Activated T-helper 17 cell treated with anti-CD3 and anti-CD28 coated beads, Interleukin-2, amount 50 U/mL, for 72 hours (primary cell): ENCODE measurements around the gene RHO. TPM values are rescaled to one million over a fixed set of nuclear protein-coding genes. Genes with fewer than 3 reads are reported as not detected.
"Not testable (repeated sequence)": the region's sequence is repeated elsewhere in the genome, so short reads cannot be mapped to it uniquely, and the experiment has no call there.

ENCODE experiments used
- ATAC-seq: fragments of 150-1000 bp; cut with Tn5 transposase; replicated peaks from 2 replicates; pipeline ENCODE4 v1.10.0; 2021; ENCODE audit warnings: mild to moderate bottlenecking, moderate library complexity
- H3K27ac Mint-ChIP-seq: one replicate; pipeline ENCODE4 v1.8.0; 2022; ENCODE audit warnings: mixed read lengths
- H3K27me3 Mint-ChIP-seq: one replicate; pipeline ENCODE4 v1.8.0; 2022; ENCODE audit warnings: mixed read lengths
- H3K36me3 Mint-ChIP-seq: one replicate; pipeline ENCODE4 v1.8.0; 2022; ENCODE audit warnings: low read depth, mild to moderate bottlenecking, mixed read lengths
- H3K4me1 Mint-ChIP-seq: one replicate; pipeline ENCODE4 v1.8.0; 2022; ENCODE audit warnings: mixed read lengths
- H3K4me3 Mint-ChIP-seq: one replicate; pipeline ENCODE4 v1.8.0; 2022; ENCODE audit warnings: mild to moderate bottlenecking, mixed read lengths
- H3K9me3 Mint-ChIP-seq: one replicate; pipeline ENCODE4 v1.8.0; 2022; ENCODE audit warnings: mixed read lengths
- total RNA-seq, 2 donors: library from RNA; stranded (reverse); gene quantifications; one replicate each; pipeline ENCODE4 v1.2.3, GENCODE V29; 2022

The RHO gene
- total RNA-seq, 2 donors from 2014 or later = not detected

DNA sequence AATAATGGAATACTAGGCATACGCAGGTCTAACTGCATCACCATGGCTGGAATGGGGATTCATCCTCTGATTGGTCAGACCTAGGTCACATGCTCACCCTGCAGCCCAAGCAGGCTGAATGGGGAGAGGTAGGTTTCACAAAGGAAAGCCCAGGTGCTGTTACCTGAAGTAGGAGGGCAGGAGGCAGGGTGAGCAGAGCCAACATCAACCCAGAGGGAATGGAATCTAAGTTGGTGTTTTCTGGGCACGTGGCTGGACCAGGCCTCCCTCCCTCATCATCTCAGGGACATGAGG lies 7.9 kb downstream of the RHO start:
- Mint-ChIP-seq H3K4me1 (no peaks in the 10 kb centered on the region), H3K27me3 (no peaks in the 10 kb centered on the region), H3K36me3 (no peaks in the 10 kb centered on the region), H3K9me3 (no peaks in the 10 kb centered on the region), H3K4me3 (no peak overlapping the region), H3K27ac (no peak overlapping the region)
- ATAC-seq = no peak

- Mint-ChIP-seq H3K9me3 (no peaks in the 10 kb centered on the region), H3K36me3 (no peaks in the 10 kb centered on the region), H3K4me1 (no peaks in the 10 kb centered on the region), H3K27me3 (no peaks in the 10 kb centered on the region), H3K4me3 (no peak overlapping the region), H3K27ac (no peak overlapping the region)
- no peak for ATAC-seq
Observed at GRCh38 chr3:129536804-129537203, 8.4 kb downstream of the RHO start.

- H3K9me3 Mint-ChIP-seq = no peaks in the 10 kb centered on the region
- ATAC-seq = no peak
- H3K27me3 Mint-ChIP-seq = no peaks in the 10 kb centered on the region
Observed at GRCh38 chr3:129539206-129539605, 10.8 kb downstream of the RHO start.

DNA sequence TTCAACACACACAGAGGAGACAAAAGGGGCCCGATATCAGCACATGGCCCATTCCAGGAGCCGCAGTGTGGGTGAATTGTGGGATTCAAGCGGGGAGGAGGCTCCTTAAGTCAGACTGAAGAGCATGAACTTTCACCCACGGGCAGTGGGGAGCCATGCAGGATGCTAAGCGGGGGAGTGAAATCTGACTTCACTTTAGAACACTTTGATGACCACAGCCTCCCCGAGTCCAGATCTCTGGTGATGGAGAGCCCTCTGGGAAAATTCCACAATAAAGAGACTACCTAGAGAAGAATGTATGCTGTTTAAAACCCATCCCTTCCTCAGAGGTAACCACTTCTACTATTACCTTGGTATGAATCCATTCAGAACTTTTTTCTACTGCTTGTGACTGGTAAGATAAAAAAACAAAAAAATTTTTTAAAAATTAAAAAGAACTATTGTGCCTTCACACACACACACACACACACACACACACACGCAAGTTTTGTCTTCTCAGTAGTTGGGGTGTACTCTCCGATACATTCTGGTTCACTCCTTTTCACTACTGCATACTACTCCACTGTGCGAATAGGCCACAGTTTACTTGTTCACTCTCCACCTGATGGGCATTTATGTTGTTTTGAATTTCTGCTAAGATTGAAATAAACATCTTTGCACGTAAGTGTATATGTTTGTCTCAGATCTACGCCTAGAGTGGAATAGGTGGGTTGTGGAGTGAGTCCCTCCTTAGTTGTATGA lies 12.5 kb downstream of the RHO start:
- Mint-ChIP-seq H3K36me3 (no peaks in the 10 kb centered on the region), H3K4me3 (no peak overlapping the region), H3K27ac (no peak overlapping the region), H3K4me1 (no peaks in the 10 kb centered on the region), H3K9me3 (no peaks in the 10 kb centered on the region), H3K27me3 (no peaks in the 10 kb centered on the region)
- no peak for ATAC-seq

More at GRCh38 chr3:129539206-129539605, 10.8 kb downstream of the RHO start:
- Mint-ChIP-seq H3K4me3 (no peak overlapping the region), H3K27ac (no peak overlapping the region), H3K36me3 (no peaks in the 10 kb centered on the region), H3K4me1 (no peaks in the 10 kb centered on the region)

DNA sequence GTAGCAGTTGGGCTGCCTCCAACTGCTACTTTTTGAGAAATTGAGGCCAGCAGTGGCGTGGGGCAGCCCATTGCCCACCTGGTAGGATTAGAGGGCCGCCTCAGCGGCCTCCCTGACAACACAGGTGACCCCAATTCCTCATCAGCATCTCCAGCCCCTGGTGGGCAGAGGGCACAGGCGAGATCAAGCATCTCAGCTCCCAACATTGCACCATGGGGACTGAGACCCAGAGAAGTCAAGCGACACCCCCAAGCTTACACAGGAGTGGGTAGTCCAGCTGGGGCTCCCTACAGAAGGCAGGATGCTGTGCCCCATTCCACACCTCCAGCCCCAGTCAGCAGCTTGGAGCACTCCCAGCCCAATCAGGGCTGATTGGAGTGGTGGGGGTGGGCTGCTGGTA lies 14.3 kb downstream of the RHO start:
- ATAC-seq = no peak
- no peak overlapping the region for H3K27ac Mint-ChIP-seq
- no peak overlapping the region for H3K4me3 Mint-ChIP-seq
- H3K27me3 Mint-ChIP-seq = no peaks in the 10 kb centered on the region
- no peaks in the 10 kb centered on the region for H3K4me1 Mint-ChIP-seq
- H3K36me3 Mint-ChIP-seq = no peaks in the 10 kb centered on the region
- no peaks in the 10 kb centered on the region for H3K9me3 Mint-ChIP-seq

- H3K36me3 Mint-ChIP-seq = no peaks in the 10 kb centered on the region
- no peaks in the 10 kb centered on the region for H3K9me3 Mint-ChIP-seq
- H3K4me1 Mint-ChIP-seq = no peaks in the 10 kb centered on the region
- H3K27me3 Mint-ChIP-seq = no peaks in the 10 kb centered on the region
- no peak within 1 kb of the TSS for H3K27ac Mint-ChIP-seq
- no peak within 1 kb of the TSS for H3K4me3 Mint-ChIP-seq
- ATAC-seq = no peak
Observed at GRCh38 chr3:129543156-129543790, 14.8 kb downstream of the RHO start, which contains the start of gene H1-8. Gene H1-8 (plus strand): TSS chr3:129543175. CDS start chr3:129543219, 44 bp downstream.

DNA sequence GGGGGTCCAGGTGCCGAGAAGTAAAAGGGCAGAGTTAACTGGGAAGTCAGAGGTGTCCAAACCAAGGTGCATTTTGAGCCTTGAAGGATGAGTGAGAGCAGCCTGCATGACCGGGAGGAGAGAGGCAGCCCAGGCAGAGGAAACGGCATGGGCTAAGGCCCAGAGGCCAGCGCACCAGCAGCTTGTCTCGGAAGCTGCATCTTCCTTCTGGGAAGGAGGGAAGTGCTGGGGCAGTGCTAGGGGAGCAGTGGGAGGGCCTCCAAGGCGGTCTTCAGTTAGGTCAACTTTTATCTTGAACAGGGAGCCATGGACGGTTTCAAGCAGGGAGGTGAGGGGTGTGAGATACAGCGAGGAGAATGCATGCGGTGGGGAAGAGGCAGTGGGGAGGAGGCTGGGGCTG lies 15.6 kb downstream of the RHO start:
- Mint-ChIP-seq H3K4me1 (no peaks in the 10 kb centered on the region), H3K27me3 (no peaks in the 10 kb centered on the region), H3K27ac (no peak overlapping the region)

GRCh38 chr3:129545951-129546350 lies 17.5 kb downstream of the RHO start:
- H3K4me1 Mint-ChIP-seq, ATAC-seq, H3K9me3 Mint-ChIP-seq, H3K36me3 Mint-ChIP-seq, H3K27me3 Mint-ChIP-seq, H3K27ac Mint-ChIP-seq, H3K4me3 Mint-ChIP-seq: not testable (repeated sequence)

More for the DNA sequence above, 15.6 kb downstream of the RHO start:
- H3K9me3 Mint-ChIP-seq = no peaks in the 10 kb centered on the region
- no peak overlapping the region for H3K4me3 Mint-ChIP-seq
- no peaks in the 10 kb centered on the region for H3K36me3 Mint-ChIP-seq
- ATAC-seq = no peak

GRCh38 chr3:129547241-129547640 lies 18.8 kb downstream of the RHO start:
- no peaks in the 10 kb centered on the region for H3K4me1 Mint-ChIP-seq
- H3K36me3 Mint-ChIP-seq = no peaks in the 10 kb centered on the region
- no peak overlapping the region for H3K27ac Mint-ChIP-seq
- H3K4me3 Mint-ChIP-seq = no peak overlapping the region
- no peak for ATAC-seq
- H3K27me3 Mint-ChIP-seq = no peaks in the 10 kb centered on the region
- H3K9me3 Mint-ChIP-seq = no peaks in the 10 kb centered on the region

DNA sequence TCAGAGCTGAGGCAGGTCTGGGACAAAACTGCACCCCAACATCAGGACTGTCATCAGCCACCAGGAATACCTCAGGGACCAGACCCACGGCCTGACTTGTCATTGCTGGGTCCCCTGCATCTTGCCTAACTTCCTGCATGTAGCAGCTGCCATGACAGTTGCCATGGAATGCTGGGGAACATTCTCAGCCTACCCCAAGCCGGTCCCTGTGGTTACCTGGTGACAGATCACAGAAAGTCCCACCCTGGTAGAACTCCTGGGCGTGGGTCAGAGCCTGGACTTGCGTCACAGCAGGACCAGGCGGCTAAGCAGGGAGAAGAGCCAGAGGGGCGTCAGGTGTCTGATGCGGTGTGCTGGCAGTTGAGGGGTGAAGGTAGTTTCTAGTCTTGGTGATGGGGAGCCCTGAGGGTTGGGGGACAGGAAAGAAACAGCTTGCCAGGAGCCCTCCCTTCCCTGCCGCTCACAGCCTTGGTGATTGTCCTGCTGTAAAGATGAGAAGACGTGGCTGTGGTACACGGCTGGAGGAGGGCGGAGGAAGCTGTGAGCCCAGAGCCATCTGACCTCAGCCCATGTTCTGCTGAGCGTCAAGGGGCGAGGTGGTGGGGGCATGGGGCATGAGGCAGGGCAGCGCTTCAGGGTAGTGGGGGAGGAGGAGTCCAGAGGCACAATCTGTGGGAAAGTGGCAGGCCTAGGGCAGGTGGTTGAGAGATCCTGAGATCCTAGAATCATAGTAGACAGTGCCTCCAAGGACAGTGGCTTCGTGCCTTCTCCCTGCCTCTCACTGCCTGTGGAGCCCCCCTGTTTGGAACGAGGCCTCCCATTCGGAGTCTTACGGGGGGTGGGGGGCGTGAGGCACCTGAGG lies 19.9 kb downstream of the RHO start:
- ATAC-seq = no peak
- no peaks in the 10 kb centered on the region for H3K27me3 Mint-ChIP-seq
- no peak overlapping the region for H3K27ac Mint-ChIP-seq
- no peaks in the 10 kb centered on the region for H3K36me3 Mint-ChIP-seq
- no peak overlapping the region for H3K4me3 Mint-ChIP-seq
- H3K9me3 Mint-ChIP-seq = no peaks in the 10 kb centered on the region
- no peaks in the 10 kb centered on the region for H3K4me1 Mint-ChIP-seq

DNA sequence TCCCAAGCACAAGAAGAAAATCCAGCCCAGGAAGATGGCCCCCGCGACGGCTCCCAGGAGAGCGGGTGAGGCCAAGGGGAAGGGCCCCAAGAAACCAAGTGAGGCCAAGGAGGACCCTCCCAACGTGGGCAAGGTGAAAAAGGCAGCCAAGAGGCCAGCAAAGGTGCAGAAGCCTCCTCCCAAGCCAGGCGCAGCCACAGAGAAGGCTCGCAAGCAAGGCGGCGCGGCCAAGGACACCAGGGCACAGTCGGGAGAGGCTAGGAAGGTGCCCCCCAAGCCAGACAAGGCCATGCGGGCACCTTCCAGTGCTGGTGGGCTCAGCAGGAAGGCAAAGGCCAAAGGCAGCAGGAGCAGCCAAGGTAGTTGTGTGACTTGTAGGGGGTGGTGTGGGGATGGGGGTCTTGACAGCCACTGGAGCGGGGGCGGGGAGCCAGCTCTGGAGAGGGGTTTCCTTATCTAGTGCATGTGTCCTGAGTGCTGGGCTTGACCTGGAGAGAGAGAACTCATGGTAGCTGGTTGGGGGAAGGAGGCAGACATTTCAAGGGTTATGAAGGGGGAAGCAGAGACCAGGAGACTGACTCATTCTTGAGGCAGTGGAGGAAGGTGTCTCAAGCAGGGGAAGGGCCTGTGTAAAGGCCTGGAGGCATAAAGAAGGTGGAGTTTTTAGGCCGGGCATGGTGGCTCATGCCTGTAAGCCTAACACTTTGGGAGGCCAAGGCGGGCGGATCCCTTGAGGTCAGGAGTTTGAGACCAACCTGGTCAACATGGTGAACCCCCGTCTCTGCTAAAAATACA lies 20.8 kb downstream of the RHO start:
- Mint-ChIP-seq H3K4me3 (no peak overlapping the region), H3K36me3 (no peaks in the 10 kb centered on the region), H3K9me3 (no peaks in the 10 kb centered on the region), H3K27me3 (no peaks in the 10 kb centered on the region), H3K4me1 (no peaks in the 10 kb centered on the region), H3K27ac (no peak overlapping the region)
- ATAC-seq = no peak

DNA sequence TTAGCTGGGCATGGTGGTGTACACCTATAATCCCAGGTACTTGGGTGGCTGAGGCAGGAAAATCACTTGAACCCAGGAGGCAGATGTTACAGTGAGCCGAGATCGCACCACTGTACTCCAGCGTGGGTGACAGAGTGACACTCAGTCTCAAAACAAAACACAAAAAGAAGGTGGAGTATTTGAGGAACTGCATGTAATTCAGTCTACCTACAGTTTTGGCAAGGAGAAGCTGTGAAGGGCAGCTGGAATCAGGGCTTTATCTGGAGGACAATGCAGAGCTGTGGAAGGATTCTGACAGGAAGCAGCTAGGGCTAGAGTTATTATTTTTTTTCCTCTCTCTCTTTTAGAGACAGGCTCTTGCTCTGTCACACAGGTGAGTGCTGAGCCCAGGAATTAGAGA lies 21.4 kb downstream of the RHO start:
- Mint-ChIP-seq H3K36me3 (no peaks in the 10 kb centered on the region), H3K27ac (no peak overlapping the region), H3K4me3 (no peak overlapping the region), H3K27me3 (no peaks in the 10 kb centered on the region), H3K4me1 (no peaks in the 10 kb centered on the region), H3K9me3 (no peaks in the 10 kb centered on the region)
- no peak for ATAC-seq

GRCh38 chr3:129552287-129553050 lies 24.0 kb downstream of the RHO start:
- Mint-ChIP-seq H3K4me1 (no peaks in the 10 kb centered on the region), H3K27me3 (no peaks in the 10 kb centered on the region), H3K9me3 (no peaks in the 10 kb centered on the region), H3K36me3 (no peaks in the 10 kb centered on the region), H3K27ac (no peak overlapping the region), H3K4me3 (no peak overlapping the region)
- ATAC-seq = no peak

DNA sequence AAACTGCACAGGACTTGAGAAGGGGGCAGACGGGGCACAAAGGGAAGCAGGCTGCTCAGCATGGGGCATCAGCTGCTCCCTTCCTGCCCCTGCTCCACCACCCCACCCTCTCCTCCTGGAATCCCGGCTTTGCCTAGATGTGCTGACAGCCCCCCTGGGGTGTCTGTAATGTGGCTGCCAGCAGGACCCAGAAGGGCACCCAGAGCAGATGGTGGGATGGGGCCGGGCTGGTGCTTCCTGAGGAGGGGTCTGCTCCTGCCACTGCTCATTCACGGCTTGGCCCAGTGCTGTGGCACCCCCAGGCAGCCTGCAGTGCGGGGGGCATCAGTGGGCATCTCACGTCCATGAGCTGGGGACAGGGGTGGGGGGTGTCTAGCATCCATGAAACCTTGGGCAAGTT lies 24.7 kb downstream of the RHO start:
- ATAC-seq = no peak
- no peaks in the 10 kb centered on the region for H3K9me3 Mint-ChIP-seq
- no peak overlapping the region for H3K27ac Mint-ChIP-seq
- H3K27me3 Mint-ChIP-seq = no peaks in the 10 kb centered on the region
- no peak overlapping the region for H3K4me3 Mint-ChIP-seq
- H3K36me3 Mint-ChIP-seq = no peaks in the 10 kb centered on the region
- H3K4me1 Mint-ChIP-seq = no peaks in the 10 kb centered on the region
